ENCODE data around the gene SP110. TPM values are rescaled to one million over a fixed set of nuclear protein-coding genes. Genes with fewer than 3 reads are reported as not detected.
A peak's percentile ranks its signal among the peaks of the same experiment; 100 is the strongest.

Gene SP110
- total RNA-seq, 6 experiments from 2014 or later: 5.0 to 13.1 (median 11.2) TPM

DNA sequence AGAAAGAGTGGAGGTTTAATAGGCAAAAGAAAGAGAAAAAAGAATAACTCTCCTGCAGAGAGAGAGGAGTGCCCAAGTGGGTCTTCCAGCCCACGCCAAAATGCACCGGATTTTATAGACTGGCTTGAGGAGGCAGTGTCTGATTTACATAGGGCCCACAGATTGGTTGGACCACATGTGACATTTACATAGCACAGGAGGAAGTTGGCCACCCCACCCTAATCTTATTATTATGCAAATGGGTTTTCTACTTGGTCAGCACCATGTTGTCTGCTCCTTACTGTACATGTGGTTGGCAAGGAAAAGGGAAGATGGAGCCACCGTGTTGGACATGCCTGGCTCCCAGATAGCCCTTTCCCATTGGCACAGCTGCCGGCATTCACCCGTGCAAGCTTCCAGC is 56.8 kb downstream of the SP110 start:
- no peak overlapping the region for H3K27ac ChIP-seq
- no peak for TF ChIP-seq POLR2A (IDR thresholded peaks at IDR 0.05)
- TF ChIP-seq, protein P1, sequence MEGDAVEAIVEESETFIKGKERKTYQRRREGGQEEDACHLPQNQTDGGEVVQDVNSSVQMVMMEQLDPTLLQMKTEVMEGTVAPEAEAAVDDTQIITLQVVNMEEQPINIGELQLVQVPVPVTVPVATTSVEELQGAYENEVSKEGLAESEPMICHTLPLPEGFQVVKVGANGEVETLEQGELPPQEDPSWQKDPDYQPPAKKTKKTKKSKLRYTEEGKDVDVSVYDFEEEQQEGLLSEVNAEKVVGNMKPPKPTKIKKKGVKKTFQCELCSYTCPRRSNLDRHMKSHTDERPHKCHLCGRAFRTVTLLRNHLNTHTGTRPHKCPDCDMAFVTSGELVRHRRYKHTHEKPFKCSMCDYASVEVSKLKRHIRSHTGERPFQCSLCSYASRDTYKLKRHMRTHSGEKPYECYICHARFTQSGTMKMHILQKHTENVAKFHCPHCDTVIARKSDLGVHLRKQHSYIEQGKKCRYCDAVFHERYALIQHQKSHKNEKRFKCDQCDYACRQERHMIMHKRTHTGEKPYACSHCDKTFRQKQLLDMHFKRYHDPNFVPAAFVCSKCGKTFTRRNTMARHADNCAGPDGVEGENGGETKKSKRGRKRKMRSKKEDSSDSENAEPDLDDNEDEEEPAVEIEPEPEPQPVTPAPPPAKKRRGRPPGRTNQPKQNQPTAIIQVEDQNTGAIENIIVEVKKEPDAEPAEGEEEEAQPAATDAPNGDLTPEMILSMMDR (IDR thresholded peaks at IDR 0.05): no peak
- H3K27me3 ChIP-seq: no peaks in the 10 kb centered on the region
- H3K36me3 ChIP-seq: peaks cover 0 to 4% (median under 1%) of the 10 kb centered on the region in 4 donors
- WGBS (ENCODE audit: insufficient coverage, low coverage, low lambda C conversion rate, missing lambda C conversion rate): 64% methylated on average over 3 of the region's 5 CpGs
- intact Hi-C loops (cut with DNase I): no loop called here
- no peak overlapping the region for H3K4me3 ChIP-seq
- H3K4me1 ChIP-seq: peaks cover 0 to 3% (median 0%) of the 10 kb centered on the region in 4 donors
- no peaks in the 10 kb centered on the region for H3K9me3 ChIP-seq
- ATAC-seq (no peak), DNase-seq (no peak)

GRCh38 chr2:230161184-230161583 is 58.6 kb downstream of the SP110 start:
- no peak overlapping the region for H3K4me3 ChIP-seq
- no peaks in the 10 kb centered on the region for H3K27me3 ChIP-seq
- 47% methylated on average over 3 of the region's 6 CpGs for WGBS (ENCODE audit: insufficient coverage, low coverage, low lambda C conversion rate, missing lambda C conversion rate)
- no peaks in the 10 kb centered on the region for H3K36me3 ChIP-seq
- intact Hi-C loops (cut with DNase I): no loop called here
- no peaks in the 10 kb centered on the region for H3K9me3 ChIP-seq
- ATAC-seq (peak in 1 of 4 donors; percentile 11), DNase-seq (no peak)
- no peaks in the 10 kb centered on the region for H3K4me1 ChIP-seq
- H3K27ac ChIP-seq: no peak overlapping the region
- TF ChIP-seq, protein P1 (IDR thresholded peaks at IDR 0.05): no peak

DNA sequence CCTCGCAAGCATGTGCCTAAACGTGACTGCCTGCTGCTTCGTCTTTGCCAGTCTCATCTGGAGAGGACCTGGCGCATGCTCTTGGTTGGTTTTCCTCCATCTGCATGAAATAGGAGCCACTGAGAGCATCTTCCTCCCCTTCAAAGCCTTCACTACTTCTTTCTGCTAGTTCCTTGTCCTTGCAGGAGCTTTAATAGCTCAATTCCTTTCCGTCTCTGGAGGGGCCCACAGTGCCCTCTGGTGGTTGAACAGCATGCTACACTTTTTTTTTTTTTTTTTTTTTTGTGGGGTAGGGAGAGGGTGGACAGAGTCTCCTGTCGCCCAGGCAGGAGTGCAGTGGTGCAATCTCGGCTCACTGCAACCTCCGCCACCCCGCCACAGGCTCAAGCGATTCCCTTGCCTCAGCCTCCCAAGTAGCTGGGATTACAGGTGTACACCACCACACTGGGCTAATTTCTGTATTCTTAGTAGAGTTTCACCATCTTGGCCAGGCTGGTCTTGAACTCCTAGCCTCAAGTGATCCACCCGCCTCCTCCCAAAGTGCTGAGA is 59.6 kb downstream of the SP110 start:
- ATAC-seq (peak; percentile 76 to 93 (median 90)), DNase-seq (peak; percentile 53 to 57 (median 53))
- Histone ChIP-seq H3K36me3 (no peaks in the 10 kb centered on the region), H3K4me1 (no peaks in the 10 kb centered on the region), H3K9me3 (no peaks in the 10 kb centered on the region), H3K27ac (no peak overlapping the region), H3K4me3 (no peak overlapping the region), H3K27me3 (no peaks in the 10 kb centered on the region)
- 34% methylated on average over 11 of the region's 11 CpGs for WGBS (ENCODE audit: insufficient coverage, low coverage, low lambda C conversion rate, missing lambda C conversion rate)
- intact Hi-C loops (cut with DNase I): no loop called here
- TF ChIP-seq, protein P1 (IDR thresholded peaks at IDR 0.05): peak; percentile 56 to 79 (median 79)
- no peak for TF ChIP-seq POLR2A (IDR thresholded peaks at IDR 0.05)

DNA sequence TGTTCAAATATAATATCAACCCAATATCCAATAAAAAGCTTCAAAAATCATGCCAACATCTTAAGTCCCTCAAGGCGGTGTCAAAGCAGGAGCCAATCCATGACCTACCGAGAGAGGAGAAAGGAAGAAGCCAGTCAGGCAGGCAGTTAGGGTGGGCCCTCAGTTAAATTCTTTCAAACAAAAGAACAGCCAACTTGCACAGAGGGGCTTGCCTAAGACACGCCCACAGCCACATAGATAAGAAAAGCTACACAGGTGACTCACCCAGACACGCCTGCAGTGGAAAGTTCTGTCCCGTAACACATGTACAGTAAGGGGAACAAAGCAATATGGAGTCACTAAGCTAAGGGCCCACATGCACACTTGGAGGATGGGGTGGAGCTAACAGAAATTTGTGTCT is 61.3 kb downstream of the SP110 start:
- no peaks in the 10 kb centered on the region for H3K27me3 ChIP-seq
- WGBS (ENCODE audit: insufficient coverage, low coverage, low lambda C conversion rate, missing lambda C conversion rate): 64% methylated on average over 3 of the region's 5 CpGs
- ATAC-seq (no peak), DNase-seq (no peak)
- no peaks in the 10 kb centered on the region for H3K36me3 ChIP-seq
- no peaks in the 10 kb centered on the region for H3K9me3 ChIP-seq
- TF ChIP-seq, protein P1 (IDR thresholded peaks at IDR 0.05): no peak
- no peak for TF ChIP-seq POLR2A (IDR thresholded peaks at IDR 0.05)
- no peak overlapping the region for H3K27ac ChIP-seq
- intact Hi-C loops (cut with DNase I): no loop called here
- H3K4me1 ChIP-seq: no peaks in the 10 kb centered on the region
- H3K4me3 ChIP-seq: no peak overlapping the region
